ENCODE results near the gene USF3.

The USF3 gene

DNA sequence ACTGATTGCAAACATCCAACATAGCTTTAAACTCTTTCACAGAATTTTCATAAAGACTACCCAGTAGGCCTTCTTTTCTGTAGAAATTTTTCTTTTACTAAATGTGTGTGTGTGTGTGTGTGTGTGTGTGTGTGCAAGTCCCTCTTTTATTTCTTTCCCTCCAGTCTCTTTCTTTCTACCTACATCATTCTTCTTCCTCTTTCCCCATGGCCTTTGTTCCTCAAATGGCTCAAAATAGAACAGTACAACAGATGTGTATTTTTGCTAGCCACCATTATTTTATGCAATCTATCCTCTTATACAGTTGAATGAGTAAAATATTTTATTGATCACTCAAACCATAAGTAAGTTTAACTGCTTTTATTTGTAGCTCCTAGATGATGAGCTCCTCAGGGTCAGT lies 76.4 kb downstream of the USF3 start:
- H3K9me3 Mint-ChIP-seq, result no peaks in the 10 kb centered on the region
- no peak overlapping the region for H3K27ac Mint-ChIP-seq
- peaks cover 25% of the 10 kb centered on the region for H3K36me3 Mint-ChIP-seq (ENCODE audit: low read depth)
- no peak overlapping the region for H3K4me3 Mint-ChIP-seq
- no peaks in the 10 kb centered on the region for H3K27me3 Mint-ChIP-seq
- peaks cover 9% of the 10 kb centered on the region for H3K4me1 Mint-ChIP-seq (ENCODE audit: low read depth)

DNA sequence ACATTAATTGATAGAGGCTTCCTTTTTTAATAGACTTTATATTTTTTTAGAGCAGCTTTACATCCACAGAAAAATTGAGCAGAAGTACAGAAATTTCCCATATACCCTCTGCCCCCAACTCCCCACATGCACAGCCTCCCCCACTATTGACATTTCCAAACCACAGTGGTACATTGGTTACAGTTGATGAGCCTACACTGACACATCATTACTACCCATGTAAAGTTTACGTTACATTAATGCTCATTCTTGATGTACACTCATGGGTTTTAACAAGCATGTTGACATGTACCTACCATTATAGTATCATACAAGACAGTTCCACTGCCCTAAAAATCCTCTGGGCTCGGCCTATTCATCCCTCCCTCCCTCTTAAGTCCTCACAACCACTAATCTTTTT lies 78.7 kb downstream of the USF3 start:
- no peak overlapping the region for H3K27ac Mint-ChIP-seq
- H3K9me3 Mint-ChIP-seq, result no peaks in the 10 kb centered on the region
- H3K27me3 Mint-ChIP-seq, result no peaks in the 10 kb centered on the region
- no peak overlapping the region for H3K4me3 Mint-ChIP-seq
- peaks cover 9% of the 10 kb centered on the region for H3K4me1 Mint-ChIP-seq (ENCODE audit: low read depth)
- H3K36me3 Mint-ChIP-seq (ENCODE audit: low read depth), result peaks cover 15% of the 10 kb centered on the region

DNA sequence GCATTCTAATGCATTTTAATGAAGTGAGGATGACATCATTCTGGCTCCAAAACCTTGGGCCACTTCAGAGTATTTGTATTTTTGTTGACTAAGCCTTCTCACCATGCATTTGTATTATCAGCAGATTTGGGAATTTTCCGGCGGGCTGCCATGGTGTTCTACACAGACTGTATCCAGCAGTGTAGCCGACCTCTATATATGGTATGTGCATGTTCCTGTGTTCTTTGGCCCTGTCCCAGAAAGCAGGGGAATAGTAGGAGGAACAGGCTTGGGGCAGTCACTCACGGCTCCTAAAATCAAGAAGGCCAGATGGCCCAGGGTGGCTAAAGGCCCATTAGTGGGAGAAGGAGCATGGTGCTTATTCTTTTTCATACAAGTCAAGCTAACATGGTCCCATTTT lies 80.5 kb downstream of the USF3 start:
- peaks cover 27% of the 10 kb centered on the region for H3K36me3 Mint-ChIP-seq (ENCODE audit: low read depth)
- H3K27ac Mint-ChIP-seq, result no peak overlapping the region
- H3K4me3 Mint-ChIP-seq, result no peak overlapping the region
- H3K4me1 Mint-ChIP-seq (ENCODE audit: low read depth), result peaks cover 9% of the 10 kb centered on the region
- H3K27me3 Mint-ChIP-seq, result no peaks in the 10 kb centered on the region
- no peaks in the 10 kb centered on the region for H3K9me3 Mint-ChIP-seq

DNA sequence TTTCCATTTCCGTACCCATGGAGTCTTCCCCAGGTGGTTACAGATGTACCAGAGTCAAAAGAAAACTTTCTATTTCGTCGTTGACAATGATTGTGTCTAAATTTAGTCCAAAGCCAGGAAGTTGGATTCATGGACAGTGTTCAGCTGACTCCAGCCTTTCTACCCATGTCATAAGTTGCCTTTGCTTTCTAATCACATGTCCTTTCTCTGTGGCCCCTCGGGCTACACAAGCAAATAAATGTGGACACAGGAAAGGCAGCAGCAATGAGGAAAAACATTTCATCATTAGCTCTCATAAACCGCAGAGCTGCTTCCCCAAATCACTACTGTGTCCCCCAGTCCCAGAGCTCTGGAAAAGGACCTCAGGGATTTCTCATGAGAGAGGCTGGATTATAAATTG lies 82.0 kb downstream of the USF3 start:
- Mint-ChIP-seq H3K27me3 (no peaks in the 10 kb centered on the region), H3K36me3 (ENCODE audit: low read depth) (peaks cover 23% of the 10 kb centered on the region), H3K4me1 (ENCODE audit: low read depth) (peaks cover 9% of the 10 kb centered on the region), H3K4me3 (no peak overlapping the region), H3K9me3 (no peaks in the 10 kb centered on the region), H3K27ac (no peak overlapping the region)

DNA sequence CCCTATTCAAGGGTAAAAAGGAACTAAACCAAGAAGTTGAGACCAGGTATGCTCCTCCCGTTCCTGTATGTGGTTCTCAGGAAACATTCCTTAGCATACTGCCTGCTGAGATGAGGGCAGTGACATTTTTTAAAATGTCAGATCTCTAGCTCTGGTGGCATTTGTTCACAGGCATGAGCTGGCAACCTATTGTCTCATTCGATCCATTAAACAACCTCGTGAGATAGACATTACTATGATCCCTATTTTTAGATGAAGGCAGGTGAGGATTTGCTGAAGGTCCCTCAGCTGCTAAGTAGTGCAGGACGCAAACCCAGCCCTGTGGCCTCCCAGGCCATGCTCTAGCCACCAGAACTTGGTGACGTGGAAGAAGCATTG lies 89.2 kb downstream of the USF3 start:
- H3K9me3 Mint-ChIP-seq, result no peaks in the 10 kb centered on the region
- peak overlapping the region; percentile 90 for H3K27ac Mint-ChIP-seq
- H3K4me3 Mint-ChIP-seq, result peak overlapping the region; percentile 72
- no peaks in the 10 kb centered on the region for H3K27me3 Mint-ChIP-seq
- peaks cover 36% of the 10 kb centered on the region for H3K4me1 Mint-ChIP-seq (ENCODE audit: low read depth)
- peaks cover 58% of the 10 kb centered on the region for H3K36me3 Mint-ChIP-seq (ENCODE audit: low read depth)

DNA sequence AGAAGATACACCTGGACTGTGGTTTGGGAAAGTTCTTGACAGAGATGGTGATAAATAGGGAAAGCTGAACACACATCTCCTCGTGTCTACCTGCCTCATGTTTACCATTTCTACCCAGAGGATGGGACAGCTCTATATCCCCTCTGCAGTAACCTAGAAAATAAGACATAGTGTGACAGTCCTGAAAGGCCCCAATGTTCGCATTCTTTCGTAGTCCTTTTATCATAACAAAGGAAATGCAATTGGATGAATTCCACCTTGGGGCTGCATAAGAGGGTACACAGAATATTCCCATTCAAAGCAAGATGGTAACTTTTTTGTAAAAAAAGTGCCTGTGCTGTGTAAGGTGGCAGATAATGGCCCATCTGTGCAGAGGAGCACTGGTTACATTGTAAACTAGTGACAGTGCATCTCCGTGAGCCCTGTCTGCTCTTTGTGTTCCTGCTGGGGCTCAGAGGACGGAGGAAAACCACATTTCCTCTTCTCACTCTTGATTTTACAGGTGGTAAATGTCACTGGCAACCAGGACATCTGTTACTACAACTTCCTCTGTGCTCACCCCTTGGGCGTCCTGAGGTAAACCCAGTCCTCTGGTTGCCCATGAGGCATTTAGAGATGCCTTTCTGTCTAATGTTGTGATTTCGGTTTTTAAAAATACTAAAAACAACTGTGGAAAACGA lies 89.8 kb downstream of the USF3 start:
- H3K9me3 Mint-ChIP-seq, result no peaks in the 10 kb centered on the region
- H3K27me3 Mint-ChIP-seq, result no peaks in the 10 kb centered on the region
- H3K4me3 Mint-ChIP-seq, result peak overlapping the region; percentile 72
- peak overlapping the region; percentile 90 for H3K27ac Mint-ChIP-seq
- peaks cover 36% of the 10 kb centered on the region for H3K4me1 Mint-ChIP-seq (ENCODE audit: low read depth)
- peaks cover 53% of the 10 kb centered on the region for H3K36me3 Mint-ChIP-seq (ENCODE audit: low read depth)

DNA sequence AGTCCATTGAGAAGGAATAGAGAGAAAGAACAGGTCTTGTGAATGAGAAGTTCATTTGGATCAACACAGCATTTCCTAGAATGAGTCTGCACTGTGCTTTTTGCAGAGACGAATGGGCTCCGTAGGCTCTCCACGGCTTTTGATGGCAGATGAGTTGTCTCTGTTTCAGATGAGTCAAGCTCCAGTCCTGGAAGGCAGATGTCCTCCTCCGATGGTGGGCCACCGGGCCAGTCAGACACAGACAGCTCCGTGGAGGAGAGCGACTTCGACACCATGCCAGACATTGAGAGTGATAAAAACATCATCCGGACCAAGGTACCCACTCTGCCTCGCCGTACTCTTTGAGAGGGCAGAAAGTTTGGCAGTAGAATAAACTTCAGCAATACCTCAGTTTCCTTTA lies 93.6 kb downstream of the USF3 start:
- no peaks in the 10 kb centered on the region for H3K9me3 Mint-ChIP-seq
- H3K36me3 Mint-ChIP-seq (ENCODE audit: low read depth), result peaks cover 37% of the 10 kb centered on the region
- no peaks in the 10 kb centered on the region for H3K27me3 Mint-ChIP-seq
- no peak overlapping the region for H3K4me3 Mint-ChIP-seq
- peaks cover 26% of the 10 kb centered on the region for H3K4me1 Mint-ChIP-seq (ENCODE audit: low read depth)
- H3K27ac Mint-ChIP-seq, result no peak overlapping the region

DNA sequence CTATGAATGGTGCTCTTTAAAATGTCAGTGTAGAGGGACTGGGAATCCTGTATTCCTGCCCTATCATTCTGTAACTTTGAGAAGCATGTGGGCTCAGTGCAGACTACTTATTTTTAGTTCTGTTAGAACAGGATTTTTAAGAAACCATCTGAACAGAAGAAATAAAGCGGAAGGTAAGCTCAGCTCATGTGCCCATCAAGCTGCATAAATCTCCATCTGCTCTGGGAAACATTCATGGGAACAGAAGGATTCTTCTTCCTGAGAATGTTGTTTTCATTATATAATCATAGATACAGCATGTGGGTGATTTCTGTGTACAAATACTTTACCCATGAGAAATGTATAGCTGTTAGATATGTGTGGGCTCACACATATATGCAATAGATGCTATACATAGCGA lies 94.2 kb downstream of the USF3 start:
- Mint-ChIP-seq H3K27me3 (no peaks in the 10 kb centered on the region), H3K4me3 (no peak overlapping the region), H3K9me3 (no peaks in the 10 kb centered on the region), H3K27ac (no peak overlapping the region), H3K36me3 (ENCODE audit: low read depth) (peaks cover 32% of the 10 kb centered on the region), H3K4me1 (ENCODE audit: low read depth) (peaks cover 20% of the 10 kb centered on the region)

DNA sequence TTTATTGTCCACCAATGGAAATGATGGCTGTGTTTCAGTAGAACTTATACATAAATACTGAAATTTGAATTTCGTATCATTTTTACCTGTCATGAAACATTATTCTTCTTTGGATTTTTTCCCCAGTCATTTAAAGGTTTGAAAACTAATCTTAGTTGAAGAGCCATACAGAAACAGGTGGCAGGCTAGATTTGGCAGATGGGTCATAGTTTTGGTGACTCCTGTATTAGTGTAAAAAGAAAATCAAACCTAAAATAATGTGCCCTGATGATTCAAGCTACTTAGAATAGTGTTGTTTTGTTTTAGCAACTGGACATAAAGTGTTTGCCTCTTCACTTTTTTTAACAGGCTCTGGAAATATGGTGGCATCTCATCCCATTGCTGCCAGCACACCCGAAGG lies 95.2 kb downstream of the USF3 start:
- no peaks in the 10 kb centered on the region for H3K9me3 Mint-ChIP-seq
- H3K36me3 Mint-ChIP-seq (ENCODE audit: low read depth), result peaks cover 28% of the 10 kb centered on the region
- no peak overlapping the region for H3K4me3 Mint-ChIP-seq
- no peak overlapping the region for H3K27ac Mint-ChIP-seq
- peaks cover 10% of the 10 kb centered on the region for H3K4me1 Mint-ChIP-seq (ENCODE audit: low read depth)
- no peaks in the 10 kb centered on the region for H3K27me3 Mint-ChIP-seq

DNA sequence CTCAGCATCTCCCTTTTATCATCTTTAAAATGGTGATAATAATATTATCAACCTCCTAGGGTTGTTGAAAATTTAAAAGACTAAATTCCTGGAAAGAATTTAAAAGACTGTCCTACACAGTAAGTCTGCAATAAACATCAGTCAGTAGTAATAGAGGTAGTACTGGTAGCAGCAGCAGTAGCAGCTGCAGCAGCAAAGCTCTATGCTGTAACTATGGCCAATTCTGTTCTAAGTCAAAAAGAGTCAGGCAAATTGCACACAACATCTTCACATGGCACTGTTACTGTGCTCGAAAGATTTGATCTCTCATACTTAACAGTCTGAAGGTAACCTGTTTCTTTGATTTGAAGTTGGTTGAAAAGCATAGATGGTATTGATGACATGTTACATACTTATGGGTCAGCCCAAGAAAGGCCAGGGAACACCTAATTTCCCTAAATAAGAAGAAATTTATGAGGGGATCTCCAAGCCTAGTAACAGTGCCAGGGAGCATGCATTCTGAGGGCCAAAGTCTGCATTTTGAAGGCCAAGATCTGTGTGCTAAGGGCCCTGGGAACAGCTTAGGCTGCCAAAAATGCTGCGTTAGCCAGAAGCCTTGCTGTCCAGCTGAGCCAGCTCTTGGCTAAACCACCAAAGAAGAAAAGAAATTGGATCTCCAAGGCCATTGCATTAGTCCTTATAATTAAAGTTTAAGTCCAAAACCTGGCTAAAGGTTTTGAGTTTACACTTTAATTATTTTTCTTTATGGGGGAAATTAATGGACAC lies 95.8 kb downstream of the USF3 start:
- no peak overlapping the region for H3K4me3 Mint-ChIP-seq
- peaks cover 4% of the 10 kb centered on the region for H3K4me1 Mint-ChIP-seq (ENCODE audit: low read depth)
- no peak overlapping the region for H3K27ac Mint-ChIP-seq
- H3K9me3 Mint-ChIP-seq, result no peaks in the 10 kb centered on the region
- peaks cover 28% of the 10 kb centered on the region for H3K36me3 Mint-ChIP-seq (ENCODE audit: low read depth)
- H3K27me3 Mint-ChIP-seq, result no peaks in the 10 kb centered on the region

Data from stimulated activated naive CD8-positive, alpha-beta T cell treated with anti-CD3 and anti-CD28 coated beads, Interleukin-15, Interleukin-2, amounts not matched to agents 100 ng/mL and 50 ng/mL, for 24 hours (primary cell).